DMS53 (cell line): ENCODE results near the gene SPPL2B.
"Not testable (repeated sequence)": the region's sequence is repeated elsewhere in the genome, so short reads cannot be mapped to it uniquely, and the experiment has no call there.

Source experiments
- DNase-seq: peaks from one replicate; lab custom pipeline; 2025; lab: John Stamatoyannopoulos, UW

SPPL2B gene

DNA sequence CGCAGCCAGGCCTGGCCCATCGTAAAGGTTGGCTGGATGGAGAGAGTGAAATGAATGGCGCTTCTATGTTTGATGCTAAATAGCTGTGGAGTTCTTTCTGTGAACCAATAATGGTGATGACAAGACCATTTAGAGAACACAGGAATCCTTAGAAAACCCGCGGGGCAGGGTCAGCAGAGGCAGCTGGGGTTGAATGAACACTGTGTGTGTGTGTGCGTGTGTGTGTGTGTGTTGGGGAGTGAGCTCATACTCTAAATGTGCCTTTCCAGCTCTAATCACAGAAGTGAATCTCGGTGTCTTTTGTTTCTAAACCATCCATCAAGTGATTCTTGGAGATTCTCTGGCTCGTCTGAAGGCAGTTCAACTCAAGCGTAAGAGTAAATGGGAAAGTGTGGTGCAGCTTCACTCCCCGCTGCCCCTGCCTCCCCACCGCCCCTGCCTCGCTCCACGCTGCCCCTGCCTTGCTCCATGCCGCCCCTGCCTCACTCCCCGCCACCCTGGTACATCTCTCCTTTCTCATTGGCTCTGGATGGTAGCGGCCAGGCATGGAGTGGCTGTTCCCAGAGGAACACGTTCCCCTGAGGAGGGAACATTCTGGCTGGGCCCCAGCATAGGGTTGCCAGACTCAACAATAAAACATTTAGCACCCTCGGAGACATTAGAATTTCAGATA is 52.8 kb downstream of the SPPL2B start:
- no peak for DNase-seq

DNA sequence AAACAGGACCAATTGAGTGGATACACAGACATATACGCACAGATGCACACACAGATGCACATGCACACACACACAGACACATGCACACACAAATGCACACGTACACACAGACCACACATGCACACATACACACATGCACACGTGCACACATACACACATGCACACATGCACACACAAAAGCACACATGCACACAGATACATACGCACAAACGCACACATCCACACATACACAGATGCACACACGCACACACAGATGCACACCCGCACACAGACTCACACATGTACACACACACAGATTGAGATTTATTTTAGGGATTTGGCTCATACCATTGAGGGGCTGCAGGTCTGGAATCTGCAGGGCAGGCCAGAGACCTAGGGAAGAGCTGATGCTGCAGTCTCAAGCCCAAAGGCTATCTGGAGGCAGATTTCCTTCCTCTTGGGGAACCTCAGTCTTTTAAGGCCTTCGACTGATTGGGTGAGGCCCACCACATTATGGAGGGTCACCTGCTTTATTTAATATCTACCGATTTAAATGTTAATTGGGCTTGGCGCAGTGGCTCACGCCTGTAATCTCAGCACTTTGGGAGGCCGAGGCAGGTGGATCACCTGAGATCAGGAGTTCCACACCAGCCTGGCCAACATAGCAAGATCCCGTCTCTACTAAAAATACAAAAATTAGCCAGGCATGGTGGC is 54.2 kb downstream of the SPPL2B start:
- DNase-seq = no peak

DNA sequence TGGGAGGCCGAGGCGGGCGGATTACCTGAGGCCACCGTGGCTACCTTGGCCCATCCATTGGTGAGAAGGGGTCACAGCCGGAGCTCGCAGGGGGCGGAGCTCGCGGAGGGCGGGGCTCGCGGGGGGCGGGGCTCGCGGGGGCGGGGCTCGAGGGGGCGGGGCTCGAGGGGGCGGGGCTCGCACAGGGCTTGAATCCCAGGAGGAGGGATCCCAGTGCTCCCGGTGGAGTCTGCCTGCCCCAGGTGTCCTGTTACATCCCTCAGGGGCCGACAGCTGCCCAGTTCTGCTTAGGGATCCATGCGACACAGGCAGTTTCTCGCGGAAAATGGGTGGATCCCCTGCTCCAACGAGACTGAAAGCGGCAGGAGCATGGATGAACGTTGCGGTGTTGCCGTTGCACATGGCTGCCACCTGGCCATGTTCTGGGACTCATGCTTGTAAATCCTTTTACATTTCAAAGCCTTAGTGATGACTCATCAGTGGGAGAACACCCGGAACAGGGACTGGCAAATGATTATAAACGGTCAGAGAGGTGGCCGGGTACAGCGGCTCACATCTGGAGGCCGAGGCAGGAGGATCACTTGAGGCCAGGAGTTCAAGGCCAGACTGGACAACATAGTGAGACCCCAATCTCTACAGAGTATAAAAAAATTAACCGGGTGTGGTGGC is 56.7 kb downstream of the SPPL2B start:
- DNase-seq = peak; percentile 96

DNA sequence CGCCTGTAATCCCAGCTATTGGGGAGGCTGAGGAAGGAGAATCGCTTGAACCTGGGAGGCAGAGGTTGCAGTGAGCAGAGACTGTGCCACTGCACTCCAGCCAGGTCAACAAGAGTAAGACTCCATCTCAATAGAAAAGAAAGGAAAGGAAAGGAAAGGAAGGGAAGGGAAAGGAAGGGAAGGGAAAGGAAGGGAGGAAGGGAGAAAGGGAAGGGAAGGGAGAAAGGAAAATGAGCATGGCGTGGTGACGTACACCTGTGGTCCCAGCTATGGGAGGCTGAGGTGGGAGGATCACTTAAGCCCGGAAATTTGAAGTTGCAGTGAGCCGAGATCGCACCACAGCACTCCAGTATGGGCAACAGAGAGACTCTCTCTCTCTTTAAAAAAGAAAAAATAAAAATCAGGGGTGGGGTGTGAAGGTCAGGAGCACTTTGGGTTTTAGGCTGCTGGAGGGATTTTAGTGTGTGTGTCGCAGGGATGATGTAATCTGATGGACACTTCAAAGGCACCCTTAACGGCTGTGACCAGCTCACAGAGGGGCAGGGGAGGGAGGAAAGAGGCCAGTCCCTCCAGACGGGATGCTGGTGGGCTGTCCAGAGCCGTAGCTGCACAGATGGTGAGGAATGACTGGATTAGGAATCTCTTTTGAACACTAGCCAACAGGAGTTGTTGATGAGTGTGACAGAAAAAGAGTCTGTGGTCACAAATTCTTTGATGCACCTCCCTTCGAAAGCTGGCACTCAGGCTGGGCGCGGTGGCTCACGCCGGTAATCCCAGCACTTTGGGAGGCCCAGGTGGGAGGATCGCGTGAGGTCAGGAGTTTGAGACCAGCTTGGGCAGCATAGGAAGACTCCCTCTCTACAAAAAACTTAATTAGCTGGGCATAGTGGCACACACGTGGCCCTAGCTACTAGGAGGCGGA is 59.1 kb downstream of the SPPL2B start:
- DNase-seq = no peak

DNA sequence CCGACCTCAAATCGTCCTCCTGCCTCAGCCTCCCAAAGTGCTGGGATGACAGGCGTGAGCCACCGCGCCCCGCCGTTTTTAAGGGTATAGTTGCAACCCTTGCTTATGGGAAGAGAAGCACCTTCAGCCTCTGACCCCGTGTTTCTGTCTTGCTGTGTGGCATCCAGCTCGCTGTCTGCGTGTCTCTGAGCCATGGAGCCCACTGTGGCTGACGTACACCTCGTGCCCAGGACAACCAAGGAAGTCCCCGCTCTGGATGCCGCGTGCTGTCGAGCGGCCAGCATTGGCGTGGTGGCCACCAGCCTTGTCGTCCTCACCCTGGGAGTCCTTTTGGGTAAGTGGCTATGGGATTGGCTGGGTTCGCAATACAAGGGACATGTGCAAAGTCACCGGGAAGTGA is 61.1 kb downstream of the SPPL2B start:
- DNase-seq = no peak

DNA sequence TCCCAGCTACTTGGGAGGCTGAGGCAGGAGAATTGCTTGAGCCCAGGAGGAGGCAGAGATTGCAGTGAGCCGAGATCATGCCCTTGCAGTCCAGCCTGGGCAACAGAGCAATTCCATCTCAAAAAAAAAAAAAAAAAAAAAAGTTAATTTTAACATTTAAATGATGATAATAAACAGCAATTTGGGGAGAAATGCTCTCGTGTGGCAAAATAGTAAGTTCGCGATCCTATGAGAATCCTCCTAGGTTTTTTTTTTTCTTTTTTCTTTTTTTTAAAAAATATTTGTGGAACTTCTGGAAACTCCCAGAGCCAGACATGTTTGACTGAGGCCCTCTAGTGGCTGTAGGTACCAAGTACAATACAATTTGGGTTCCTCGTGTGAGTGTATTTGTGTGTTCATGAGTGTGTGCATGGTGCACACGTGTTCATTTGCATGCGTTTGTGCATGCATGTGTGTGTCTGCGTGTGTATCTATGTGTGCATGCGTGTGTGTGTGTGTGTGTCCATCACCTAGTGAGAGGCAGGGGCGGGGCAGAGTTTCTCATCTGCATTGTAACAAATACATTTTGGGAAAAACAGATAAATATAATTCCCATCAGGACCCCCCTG is 62.7 kb downstream of the SPPL2B start:
- DNase-seq = peak; percentile 76

DNA sequence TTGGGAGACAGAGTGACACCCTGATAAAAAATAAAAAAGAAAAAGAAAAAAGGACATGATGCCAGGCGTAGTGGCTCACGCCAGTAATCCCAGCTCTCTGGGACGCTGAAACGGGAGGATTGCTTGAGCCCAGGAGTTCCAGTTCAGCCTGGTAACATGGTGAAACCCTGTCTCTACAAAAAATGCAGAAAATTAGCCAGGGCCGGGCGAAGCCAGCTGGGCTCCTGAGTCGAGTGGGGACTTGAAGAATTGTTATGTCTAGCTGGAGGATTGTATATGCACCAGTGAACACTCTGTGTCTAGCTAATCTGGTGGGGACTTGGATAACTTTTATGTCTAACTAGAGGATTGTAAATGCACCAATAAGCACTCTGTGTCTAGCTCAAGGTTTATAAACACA is 63.9 kb downstream of the SPPL2B start:
- DNase-seq = no peak

DNA sequence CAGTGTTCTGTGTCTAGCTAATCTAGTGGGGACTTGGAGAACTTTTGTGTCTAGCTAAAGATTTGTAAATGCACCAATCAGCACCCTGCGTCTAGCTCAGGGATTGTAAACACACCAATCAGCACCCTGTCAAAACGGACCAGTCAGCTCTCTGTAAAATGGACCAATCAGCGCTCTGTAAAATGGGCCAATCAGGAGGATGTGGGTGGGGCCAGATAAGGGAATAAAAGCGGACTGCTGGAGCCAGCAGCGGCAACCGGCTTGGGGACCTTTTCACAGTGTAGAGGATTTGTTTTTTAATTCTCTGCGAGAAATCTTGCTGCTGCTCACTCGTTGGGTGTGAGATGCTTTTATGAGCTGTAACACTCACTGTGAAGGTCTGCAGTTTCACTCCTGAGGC is 64.4 kb downstream of the SPPL2B start:
- DNase-seq = not testable (repeated sequence)

DNA sequence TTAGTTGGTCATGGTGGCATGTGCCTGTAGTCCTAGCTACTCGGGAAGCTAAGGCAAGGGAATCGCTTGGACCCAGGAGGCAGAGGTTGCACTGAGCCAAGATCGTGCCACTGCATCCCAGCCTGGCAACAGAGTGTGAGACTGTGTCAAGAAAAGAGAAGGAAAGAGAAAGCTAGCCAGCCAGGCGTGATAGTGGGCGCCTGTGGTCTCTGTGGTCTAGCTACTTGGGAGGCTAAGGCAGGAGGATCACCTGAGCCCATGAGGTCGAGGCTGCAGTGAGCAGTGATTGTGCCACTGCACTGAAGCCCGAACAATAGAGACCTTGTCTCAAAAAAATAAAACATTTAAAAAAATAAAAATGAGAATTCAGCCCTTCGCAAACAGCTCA is 65.6 kb downstream of the SPPL2B start:
- DNase-seq = no peak

DNA sequence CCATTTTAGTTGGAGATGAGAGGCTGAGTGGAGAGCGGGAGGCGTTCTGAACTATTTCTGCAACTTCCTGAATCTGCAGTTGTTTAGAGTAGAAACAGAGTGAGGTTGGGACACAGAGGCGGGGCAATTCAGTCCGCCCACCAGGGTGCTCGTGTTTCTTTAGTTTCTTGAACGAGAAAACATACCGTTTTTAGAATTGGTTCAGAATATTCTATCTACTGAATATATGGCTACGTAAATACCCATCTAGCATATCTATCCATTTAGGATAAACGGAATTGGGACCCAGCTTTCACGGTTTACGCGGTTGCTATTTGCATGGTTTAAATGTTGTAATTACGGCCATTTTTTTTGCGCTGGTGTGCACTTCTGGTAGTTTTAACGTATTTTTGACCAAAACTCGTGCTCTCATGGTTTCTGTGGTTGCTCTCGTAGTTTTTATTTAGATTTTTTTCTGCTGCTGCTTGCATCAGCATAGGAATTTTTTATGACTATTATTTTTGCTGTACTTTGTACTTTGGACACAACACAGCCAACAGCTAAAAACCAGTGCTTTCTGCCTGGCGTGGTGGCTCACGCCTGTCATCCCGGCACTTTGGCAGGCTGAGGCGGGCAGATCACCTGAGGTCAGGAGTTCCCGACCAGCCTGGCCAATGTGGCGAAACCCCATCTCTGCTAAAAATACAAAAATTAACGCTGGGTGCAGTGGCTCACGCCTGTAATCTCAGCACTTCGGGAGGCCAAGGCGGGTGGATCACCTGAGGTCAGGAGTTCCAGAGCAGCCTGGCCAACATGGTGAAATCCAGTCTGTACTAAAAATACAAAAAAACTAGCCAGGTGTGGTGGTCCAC is 66.2 kb downstream of the SPPL2B start:
- DNase-seq = no peak

DNA sequence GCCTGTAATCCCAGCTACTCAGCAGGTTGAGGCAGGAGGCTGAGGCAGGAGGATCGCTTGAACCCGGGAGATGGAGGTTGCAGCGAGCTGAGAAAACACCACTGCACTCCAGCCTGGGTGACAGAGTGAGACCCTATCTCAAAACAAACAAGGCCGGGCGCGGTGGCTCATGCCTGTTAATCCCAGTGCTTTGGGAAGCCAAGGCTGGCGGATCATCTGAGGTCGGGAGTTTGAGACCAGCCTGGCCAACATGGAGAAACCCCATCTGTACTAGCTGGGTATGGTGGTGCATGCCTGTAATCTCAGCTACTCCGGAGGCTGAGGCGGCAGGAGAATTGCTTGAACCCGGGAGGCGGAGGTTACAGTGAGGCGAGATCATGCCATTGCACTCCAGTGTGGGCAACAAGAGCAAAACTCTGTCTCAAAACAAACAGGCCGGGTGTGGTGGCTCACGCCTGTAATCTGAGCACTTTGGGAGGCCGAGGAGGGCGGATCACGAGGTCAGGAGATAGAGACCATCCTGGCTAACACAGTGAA is 66.9 kb downstream of the SPPL2B start:
- DNase-seq = not testable (repeated sequence)

DNA sequence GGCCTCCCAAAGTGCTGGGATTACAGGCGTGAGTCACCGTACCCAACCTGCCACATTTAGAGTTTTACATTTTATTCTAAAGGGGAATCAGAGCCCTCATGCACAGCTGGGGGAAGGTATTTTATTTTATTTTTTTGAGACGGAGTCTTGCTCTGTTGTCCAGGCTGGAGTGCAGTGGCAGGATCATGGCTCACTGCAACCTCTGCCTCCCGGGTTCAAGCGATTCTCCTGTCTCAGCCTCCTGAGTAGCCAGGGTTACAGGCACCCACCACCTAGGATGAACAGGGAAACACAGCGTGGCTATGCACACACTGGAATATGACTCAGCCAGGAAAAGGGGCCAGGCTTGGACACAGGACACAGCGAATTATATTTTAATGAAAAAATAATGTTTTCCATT is 68.7 kb downstream of the SPPL2B start:
- DNase-seq = not testable (repeated sequence)

DNA sequence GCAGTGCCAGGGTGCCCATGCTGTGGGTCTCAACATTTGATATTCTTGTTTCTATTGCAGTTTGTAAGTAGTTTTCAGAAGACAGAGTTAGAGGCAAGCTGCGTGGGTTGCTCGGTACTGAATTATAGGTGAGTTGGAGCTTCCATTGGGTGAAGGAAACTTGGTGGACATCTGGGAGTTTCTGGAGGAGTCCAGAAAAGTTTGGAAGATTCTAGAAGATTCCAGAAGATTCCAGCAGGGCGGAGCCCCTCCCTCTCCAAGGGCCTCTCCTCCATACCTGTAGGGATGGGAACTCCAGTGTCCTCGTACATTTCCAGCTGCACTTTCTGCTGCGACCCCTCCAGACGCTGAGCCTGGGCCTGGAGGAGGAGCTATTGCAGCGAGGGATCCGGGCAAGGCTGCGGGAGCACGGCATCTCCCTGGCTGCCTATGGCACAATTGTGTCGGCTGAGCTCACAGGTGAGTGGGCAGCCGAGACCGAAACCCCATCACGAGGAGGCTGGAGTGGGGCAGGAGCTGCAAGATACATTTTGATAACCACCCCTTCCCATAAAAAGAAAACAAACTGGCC is 70.3 kb downstream of the SPPL2B start:
- no peak for DNase-seq

DNA sequence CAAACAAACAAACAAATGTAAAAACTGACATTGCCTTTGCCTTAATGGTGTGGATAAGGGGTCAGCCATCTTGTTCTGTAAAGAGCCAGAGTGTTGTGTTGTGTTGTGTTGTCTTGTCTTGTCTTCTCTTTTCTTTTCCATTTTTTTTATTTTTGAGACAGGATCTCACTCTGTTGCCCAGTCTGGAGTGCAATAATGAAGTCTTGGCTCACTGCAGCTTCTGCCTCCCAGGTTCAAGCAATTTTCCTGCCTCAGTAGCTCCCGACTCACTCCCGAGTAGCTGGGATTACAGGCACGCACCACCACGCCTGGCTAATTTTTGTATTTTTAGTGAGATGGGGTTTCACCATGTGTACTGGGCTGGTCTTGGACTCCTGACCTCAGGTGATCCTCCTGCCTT is 71.1 kb downstream of the SPPL2B start:
- DNase-seq = no peak
